ENCODE measurements around the gene PALB2.

- TF ChIP-seq CTCF (IDR thresholded peaks at IDR 0.05; ENCODE audit: control extremely low read depth in 1 of 3, insufficient read depth in 1 of 3, low read depth in 1 of 3, low read length in 3 of 3) (no peak), CREB1 (IDR thresholded peaks at IDR 0.05) (no peak)
These were observed 62.8 kb downstream of the PALB2 start for GRCh38 chr16:23578101-23578830.

Data from H1 (cell line).